Fibroblast of peridontal ligament (primary cell): Measurements from ENCODE around the gene XRCC2.
A peak's percentile ranks its signal among the peaks of the same experiment; 100 is the strongest.
"Not testable (repeated sequence)": the region's sequence is repeated elsewhere in the genome, so short reads cannot be mapped to it uniquely, and the experiment has no call there.

Experiments used
- DNase-seq: peaks from one replicate; pipeline ENCODE4 v3.0.0-alpha.2; 2010; ENCODE audit errors: extremely low read depth

The XRCC2 gene

GRCh38 chr7:152675759-152676636 lies at the start of gene XRCC2:
Gene XRCC2, minus strand, starts transcription at chr7:152676141. Its CDS starts 62 bp downstream, at chr7:152676079.
- peak; percentile 84 for DNase-seq

GRCh38 chr7:152723364-152723763 lies 47.4 kb upstream of the XRCC2 start:
- DNase-seq: no peak

- DNase-seq: not testable (repeated sequence)
Measured at GRCh38 chr7:152712412-152713042, 36.6 kb upstream of the XRCC2 start.

GRCh38 chr7:152711444-152711944 lies 35.6 kb upstream of the XRCC2 start:
- DNase-seq: no peak

DNA sequence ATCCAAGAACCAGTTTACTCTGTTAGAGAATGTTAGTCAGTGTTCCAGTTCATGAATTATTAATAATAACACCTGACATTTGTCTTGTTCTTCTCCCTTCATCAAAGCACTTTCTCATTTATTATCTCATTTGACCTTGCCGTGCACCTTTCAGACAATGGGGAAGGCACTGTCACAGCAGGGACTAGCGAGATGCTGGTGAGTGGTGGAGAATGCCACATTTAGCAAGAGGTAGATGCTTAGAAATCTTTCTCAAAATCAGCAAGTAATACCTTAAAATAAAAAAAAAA lies 34.2 kb upstream of the XRCC2 start:
- DNase-seq: no peak

- DNase-seq: no peak
Measured at GRCh38 chr7:152709287-152710152, 33.6 kb upstream of the XRCC2 start.

- DNase-seq: no peak
Measured at GRCh38 chr7:152704796-152705384, 28.9 kb upstream of the XRCC2 start.

DNA sequence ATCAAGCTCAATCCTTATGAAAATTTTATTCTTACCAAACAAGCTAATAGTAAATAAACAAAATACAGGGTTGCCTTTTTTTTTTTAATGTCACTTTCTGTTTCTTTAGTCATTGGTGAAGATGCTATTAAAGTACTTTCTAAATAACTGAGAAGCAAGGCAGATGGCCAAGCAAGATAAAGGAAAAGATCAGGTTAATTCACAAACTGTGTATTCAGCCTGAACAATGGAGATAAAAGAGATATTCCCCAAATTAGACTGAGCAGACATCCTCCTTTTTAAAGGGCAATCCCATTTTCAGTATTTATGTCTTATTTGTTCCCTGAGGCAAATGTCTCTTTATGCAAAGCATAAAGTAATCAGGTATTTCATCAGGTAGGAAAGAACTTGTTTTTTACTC lies 23.1 kb upstream of the XRCC2 start:
- no peak for DNase-seq

DNA sequence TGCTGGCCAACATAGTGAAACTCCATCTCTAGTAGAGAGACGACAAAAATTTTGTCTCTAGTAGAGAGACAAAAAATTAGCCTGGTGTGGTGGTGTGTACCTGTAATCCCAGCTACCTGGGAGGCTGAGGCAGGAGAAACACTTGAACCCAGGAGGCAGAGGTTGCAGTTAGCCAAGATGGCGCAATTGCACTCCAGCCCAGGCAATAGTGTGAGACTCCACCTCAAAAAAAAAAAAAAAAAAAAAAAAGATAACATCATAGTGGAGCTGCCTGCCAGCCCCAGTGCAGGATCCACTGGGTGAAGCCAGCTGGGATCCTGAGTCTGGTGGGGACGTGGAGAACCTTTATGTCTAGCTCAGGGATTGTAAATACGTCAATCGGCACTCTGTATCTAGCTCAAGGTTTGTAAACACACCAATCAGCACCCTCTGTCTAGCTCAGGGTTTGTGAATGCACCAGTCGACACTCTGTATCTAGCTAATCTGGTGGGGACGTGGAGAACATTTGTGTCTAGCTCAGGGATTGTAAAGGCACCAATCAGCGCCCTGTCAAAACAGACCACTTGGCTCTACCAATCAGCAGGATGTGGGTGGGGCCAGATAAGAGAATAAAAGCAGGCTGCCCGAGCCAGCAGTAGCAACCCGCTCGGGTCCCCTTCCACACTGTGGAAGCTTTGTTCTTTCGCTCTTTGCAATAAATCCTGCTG lies 21.5 kb upstream of the XRCC2 start:
- DNase-seq: not testable (repeated sequence)

- DNase-seq: not testable (repeated sequence)
Measured at GRCh38 chr7:152692196-152692595, 16.3 kb upstream of the XRCC2 start.

GRCh38 chr7:152683297-152683696 lies 7.4 kb upstream of the XRCC2 start:
- DNase-seq: no peak

GRCh38 chr7:152677808-152678670 lies 2.1 kb upstream of the XRCC2 start:
- no peak for DNase-seq

- no peak for DNase-seq
Measured at GRCh38 chr7:152674860-152675758, 832 bp downstream of the XRCC2 start.

- DNase-seq: no peak
Measured at GRCh38 chr7:152673897-152674296, 2.0 kb downstream of the XRCC2 start.

DNA sequence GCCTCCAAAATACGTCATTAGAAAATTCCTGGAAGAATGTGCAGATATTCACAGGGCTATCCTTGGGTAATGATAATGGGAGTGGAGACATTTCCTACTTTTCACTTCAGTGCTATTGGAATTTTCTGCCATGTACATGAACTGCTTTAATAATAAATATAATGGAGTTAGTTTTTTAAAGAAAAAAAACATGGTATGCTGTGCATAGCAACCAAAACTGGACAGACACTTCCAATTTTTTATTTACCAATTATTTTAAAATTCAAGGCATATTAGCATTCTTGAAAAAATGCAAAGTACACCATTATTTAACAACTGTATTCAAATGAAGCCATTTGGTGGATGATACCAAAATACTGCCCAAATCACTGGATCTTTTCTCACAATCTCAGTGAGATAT lies 3.3 kb downstream of the XRCC2 start:
- no peak for DNase-seq

GRCh38 chr7:152669758-152670157 lies 6.2 kb downstream of the XRCC2 start:
- DNase-seq: no peak

DNA sequence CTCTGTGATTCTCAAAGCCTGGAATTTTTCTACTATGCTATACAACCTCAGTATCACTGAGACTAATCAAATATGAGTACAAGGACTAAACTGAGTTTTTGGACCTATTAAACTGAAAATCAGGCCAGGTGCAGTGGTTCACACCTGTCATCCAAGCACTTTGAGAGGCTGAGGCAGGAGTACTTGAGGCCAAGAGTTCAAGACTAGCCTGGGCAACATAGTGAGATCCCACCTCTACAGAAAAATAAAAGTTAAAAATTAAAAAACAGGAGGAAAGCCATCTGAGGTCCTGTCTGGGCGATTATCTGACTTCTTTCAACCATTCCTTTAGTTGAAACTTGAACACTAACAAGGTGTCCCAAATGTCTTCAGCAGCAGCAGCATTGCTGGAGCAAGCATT lies 7.0 kb downstream of the XRCC2 start:
- no peak for DNase-seq

DNA sequence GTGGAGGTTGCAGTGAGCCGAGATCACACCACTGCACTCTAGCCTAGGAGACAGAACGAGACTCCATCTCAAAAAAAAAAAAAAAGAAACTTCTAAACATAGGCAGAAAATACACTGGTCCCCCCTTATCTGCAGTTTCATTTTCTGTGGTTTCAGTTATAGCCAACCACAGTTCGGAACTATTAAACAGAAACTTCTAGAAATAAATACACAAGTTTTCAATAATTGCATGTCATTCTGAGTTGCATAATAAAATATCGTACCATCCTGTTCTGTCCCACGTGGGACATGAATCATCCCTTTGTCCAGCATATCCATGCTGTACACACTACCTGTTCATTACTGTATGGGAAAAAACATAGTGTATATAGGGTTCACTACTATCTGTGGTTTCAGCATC lies 8.0 kb downstream of the XRCC2 start:
- no peak for DNase-seq

- no peak for DNase-seq
Measured at GRCh38 chr7:152666078-152666477, 9.9 kb downstream of the XRCC2 start.
